ENCODE data around the gene POLD4.

- TF ChIP-seq EZH2 (IDR thresholded peaks at IDR 0.05; ENCODE audit: insufficient read depth, poor library complexity, severe bottlenecking) (no peak), EZH2phosphoT487 (IDR thresholded peaks at IDR 0.05; ENCODE audit: insufficient read depth, low read depth) (no peak)
Measured at GRCh38 chr11:67395555-67396258, 42.4 kb upstream of the POLD4 start.

Data from GM23248 (cell line).